GM21717 (cell line): Measurements from ENCODE around the gene MOB3A.

Source experiments
- ATAC-seq: cut with Tn5 transposase; IDR thresholded peaks from one replicate; pipeline ENCODE4 v1.9.1; 2021; ENCODE audit warnings: mild to moderate bottlenecking, moderate library complexity; ENCODE audit not compliant: unreplicated experiment

MOB3A gene

DNA sequence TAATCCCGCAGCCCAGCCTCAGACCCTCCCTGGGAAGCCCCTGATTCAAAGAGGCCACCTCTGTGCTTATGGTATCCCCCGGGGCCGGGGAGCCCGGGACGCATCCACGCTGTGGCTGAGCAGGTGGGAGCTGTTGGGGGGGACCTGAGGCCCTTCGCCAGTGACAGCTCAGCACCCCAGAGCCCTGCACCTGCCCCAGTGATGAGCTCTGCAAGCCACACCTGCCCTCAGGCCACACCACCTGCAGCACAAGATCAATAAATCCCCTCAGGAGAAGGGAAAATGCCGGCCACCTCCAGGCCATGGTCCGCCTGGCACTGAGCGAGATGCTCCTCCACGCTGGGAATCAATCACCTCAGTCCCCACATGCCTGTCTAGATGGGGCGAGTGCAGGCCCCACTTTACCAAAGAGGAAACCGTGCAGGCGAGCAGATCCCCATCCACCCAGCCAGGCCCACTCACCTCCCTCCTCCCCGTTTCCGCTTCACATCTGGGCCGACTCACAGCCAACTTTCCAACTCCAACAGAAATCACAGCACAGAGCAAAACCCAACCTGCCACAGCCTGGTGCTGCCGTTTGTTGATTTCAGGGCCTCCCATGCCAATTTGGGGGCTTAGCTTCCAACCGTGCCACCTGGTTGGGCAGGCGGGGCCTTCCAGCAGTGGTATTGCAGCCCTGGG is 12.8 kb downstream of the MOB3A start:
- ATAC-seq, result no peak

- no peak for ATAC-seq
Measured at GRCh38 chr19:2081873-2082810, 14.0 kb downstream of the MOB3A start.

- no peak for ATAC-seq
Measured at GRCh38 chr19:2080336-2080988, 15.7 kb downstream of the MOB3A start.

- no peak for ATAC-seq
Measured at GRCh38 chr19:2079865-2080301, 16.2 kb downstream of the MOB3A start.

DNA sequence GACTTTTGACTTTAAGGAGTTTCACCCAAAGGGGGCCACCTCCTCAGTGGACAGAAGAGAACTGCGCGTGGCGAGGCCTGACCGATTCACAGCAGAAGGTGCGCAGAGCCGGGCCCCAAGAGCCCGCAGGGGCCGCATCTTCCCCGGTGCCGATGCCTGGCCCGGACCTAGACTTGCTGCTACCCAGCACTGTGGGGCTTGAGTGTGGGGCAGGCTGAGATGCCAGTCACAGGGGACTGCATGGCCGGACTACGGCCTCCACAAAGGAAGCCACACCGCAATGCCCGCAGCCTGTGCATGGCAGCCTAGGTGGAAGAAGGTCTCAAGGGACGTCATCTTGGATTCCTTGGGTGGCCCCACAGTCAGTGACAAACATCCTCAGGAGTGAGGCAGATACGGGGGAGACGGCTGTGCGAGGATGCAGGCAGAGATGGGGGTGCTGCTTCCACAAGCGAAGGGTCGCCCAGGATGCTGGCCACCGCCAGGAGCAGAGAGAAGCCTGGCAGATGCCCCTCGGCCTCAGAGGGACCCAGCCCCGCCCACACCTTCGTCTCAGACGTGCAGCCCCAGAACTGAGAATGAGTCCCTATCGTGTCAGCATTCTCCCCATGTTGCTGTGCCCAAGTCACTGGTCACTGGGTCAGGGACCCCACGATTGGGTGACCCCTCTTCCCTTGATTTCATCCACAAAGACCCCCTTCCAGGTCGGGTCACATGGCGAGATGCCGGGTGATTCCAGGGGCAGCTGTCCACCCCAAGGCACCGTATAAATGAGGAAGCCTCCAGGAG is 16.9 kb downstream of the MOB3A start:
- no peak for ATAC-seq

DNA sequence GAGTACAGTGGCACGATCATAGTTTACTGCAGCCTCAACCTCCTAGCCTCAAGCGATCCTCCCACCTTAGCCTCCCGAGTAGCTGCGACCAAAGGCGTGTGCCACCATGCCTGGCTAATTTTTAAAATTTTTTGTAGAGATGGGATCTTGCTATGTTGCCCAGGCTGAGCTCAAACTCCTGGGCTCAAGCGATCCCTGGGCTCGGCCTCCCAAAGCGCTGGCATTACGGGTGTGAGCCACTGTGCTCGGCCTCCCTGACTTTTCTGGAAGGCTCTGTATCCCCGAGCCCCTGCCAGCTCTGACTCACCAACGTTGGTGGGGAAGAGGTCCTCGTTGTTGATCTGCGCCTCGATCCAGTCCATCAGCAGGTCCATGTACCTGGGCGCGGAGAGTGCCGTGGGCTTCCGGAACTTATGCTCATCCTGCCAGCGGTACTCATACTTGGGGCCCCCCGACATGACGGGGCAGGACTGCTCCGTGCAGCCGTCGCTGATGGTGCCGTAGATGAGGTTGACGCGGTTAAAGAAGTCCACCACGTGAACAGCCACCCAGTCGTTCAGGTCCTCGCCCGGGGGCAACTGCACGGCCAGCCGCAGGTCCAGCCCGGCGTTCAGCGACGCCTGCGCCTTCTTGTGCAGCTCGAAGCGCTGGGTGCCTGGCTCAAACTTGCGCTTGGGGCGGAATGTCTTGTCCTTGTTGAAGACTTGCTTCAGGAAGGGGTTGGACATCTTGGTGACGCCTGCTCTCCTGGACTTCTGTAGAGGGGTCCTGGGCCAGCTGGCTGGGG is 18.1 kb downstream of the MOB3A start:
- no peak for ATAC-seq

GRCh38 chr19:2077398-2077797 is 18.7 kb downstream of the MOB3A start:
- no peak for ATAC-seq

- ATAC-seq, result no peak
Measured at GRCh38 chr19:2076526-2076944, 19.6 kb downstream of the MOB3A start.

GRCh38 chr19:2072757-2073551 is 23.2 kb downstream of the MOB3A start:
- no peak for ATAC-seq

DNA sequence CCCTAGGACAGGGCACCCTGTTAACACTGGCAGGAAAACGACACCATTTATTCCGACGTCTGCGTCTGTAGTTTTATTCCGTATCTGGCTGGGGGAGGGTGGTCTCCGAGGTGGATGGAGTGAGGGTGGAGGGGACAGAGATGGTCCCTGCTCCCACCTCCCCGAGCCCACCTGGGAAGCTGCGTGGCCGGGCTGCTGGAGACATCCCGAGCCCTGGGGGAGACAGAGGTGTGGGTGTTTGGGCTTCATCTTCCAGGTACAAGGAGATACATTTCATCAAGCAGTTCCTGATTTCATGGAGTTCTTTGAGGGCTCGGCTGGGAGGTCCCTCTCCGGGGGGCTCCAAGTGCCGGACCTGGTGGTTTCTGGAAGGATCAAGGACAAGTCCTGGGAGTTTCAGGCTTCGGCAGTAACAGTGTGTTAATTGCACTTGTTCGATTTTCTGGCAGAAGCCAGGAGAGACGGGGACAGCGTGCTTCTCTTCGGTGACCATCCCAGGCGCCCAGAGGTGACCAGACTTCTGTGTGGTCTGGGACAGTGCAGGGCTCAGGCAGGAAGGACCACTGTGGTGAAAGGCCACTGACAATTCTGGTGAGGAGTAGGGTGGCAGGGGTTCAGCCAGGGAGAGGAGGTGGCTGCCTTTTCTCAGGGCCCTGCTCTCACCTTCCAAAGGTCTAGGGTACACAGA is 25.0 kb downstream of the MOB3A start:
- no peak for ATAC-seq

DNA sequence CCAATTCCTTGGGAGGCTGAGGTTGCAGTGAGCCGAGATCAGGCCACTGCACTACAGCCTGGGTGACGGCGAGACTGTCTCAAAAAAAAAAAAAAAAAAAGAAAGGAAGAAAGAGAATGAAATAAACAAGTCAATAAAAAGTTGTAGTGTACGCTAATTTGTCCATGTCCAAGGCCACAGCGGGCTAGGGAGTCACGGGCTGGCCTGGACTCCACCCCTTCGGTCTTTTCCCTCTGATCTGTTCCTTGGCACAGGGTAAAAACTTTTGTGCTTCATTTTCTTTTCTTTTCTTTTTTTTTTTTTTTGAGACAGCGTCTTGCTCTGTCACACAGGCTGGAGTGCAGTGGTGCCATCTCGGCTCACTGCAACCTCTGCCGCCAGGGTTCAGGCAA is 25.7 kb downstream of the MOB3A start:
- ATAC-seq, result no peak

DNA sequence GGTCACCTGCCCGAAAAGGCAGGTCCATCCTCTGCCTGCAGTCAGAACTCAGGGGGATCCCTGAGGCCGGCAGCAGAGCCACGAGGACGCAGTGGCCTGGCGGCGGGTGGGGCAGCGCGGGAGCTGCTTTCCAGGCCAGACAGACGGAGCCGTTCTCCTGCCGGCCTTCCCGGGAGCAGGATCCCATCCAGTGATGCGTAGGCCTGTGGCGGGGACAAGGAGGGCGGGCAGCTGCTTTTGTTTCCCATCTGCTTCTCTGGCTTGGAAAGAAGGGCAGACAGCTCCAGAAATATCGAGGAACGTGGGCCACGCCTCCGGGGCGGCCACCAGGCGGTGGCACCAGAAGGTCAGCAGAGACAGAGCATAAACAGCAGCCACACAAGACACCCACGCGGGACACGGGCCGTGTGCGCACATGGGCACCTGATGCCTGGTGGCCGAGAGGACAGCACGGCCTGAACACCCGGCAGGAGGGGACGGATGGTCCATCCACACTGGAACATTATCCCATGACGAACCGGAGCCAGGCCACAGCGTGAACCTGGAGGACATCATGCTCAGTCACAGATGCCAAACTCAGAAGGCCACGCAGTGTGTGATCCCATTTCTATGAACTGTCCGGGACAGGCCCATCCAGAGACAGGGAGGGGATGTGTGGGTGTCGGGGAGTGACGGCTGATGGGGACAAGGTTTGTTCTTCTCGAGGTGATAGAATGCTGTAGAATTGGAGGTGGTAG is 31.2 kb downstream of the MOB3A start:
- no peak for ATAC-seq

DNA sequence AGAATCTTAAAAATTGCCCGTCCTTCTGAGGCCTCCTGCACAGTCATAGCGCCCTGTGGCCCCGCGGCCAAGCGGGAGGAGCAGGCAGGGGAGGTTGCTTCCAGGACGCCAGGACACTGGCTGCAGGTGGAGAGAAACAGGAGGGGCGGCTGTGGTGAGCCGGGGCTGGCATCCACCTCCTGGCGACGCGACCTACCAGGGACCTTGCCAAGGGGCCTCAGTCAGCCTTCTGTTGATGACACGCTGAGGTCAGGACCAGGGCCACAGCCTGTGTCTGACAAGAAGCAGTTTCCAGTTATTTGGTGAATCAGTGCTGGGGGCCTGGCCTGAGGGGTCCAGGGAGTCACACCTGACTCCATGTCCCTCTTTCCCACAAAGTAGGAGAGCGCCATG is 31.7 kb downstream of the MOB3A start:
- ATAC-seq, result no peak

- ATAC-seq, result no peak
Measured at GRCh38 chr19:2063824-2064223, 32.3 kb downstream of the MOB3A start.

DNA sequence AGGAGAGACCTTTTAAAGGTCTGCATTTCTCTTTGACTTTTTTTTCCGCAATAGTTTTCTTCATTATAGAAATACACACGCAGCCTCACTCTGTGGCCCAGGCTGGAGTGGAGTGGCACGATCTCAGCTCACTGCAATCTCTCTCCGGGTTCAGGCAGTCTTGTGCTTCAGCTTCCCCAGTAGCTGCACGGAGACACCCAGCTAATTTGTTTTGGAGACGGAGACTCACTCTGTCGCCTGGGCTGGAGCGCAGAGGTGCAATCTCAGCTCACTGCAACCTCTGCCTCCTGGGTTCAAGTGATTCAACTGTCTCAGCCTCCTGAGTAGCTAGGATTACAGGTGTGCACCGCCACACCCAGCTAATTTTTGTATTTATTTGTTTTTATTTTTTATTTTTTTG is 33.4 kb downstream of the MOB3A start:
- ATAC-seq, result no peak

DNA sequence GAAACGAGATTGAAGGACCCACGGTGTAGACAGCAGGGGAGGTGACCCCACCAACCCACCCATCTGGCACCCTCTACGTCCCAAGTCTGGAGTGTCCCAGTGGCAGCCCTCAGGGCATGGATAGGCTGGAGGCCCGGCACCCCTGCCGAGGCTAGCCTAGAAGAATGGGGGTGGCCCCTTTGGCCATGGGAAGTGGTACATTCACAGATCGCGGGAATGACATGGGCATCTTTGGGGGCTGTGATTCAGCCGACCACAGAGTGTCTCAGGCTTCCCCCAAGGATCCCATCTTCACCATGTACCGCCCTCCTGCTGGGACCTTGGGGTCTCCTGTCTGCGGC is 33.8 kb downstream of the MOB3A start:
- no peak for ATAC-seq

DNA sequence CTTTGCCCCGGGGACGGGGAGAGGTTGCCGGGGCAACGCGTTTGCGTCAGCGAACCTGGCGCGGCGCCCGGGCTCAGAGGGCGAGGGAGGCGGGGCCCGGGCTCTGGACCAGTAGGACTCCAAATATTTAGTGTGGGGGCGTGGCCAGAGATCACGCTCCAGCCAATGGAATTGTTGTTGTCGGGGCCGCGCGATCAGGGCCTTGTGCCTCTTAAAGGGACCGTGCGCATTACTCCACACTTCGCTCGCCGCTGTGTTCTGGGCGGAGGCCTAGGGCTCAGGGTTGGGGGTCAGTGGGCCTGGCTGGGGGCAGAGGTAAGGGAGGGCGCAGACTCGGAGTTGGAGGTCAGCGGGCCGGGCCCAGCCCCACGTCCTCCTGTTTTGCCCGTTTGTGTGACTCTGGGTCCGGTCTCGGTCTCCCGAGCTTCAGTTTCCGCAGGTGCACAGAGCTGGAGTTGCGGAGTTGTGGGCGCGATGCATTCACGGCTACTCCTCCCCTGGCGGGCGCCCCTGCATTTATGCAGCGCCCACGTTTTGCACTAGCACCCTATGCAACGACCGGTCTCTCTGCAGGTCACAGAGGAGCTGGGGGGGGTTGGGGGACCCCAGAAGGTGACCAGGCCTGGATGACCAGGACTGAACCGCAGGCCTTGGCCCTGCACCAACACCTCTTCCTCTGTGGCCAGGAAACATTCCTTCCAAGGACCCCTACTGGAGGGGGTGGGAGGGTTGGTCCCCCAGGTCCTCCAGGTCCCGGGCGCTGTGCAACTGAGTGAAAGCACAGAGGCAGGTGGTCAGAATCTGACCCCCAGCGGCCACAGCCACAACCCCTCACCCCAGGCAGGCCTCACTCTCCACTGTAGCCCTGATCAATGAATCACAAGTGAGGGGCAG is 34.4 kb downstream of the MOB3A start:
- peak; percentile 52 for ATAC-seq
